K562 (cell line): ENCODE data around the gene CXCR5.

Source experiments
- ETV6 ChIP-seq, 3 experiments: fragments of 150-350 bp in 1 of 3; sonication (generic) in 1 of 3; formaldehyde crosslinking in 1 of 3; IDR thresholded peaks; 2 replicates each; pipeline versions ENCODE4 v1.6.1 to v1.8.0; 2014 to 2022; ENCODE audit warnings: borderline replicate concordance in 2 of 3, low read depth in 2 of 3, antibody characterized with exemption in 1 of 3, low read length in 1 of 3, mild to moderate bottlenecking in 1 of 3, missing genetic modification reagents in 1 of 3
- GABPA ChIP-seq: fragments of 200-800 bp; sonication (Bioruptor generic); conservative IDR thresholded peaks from 2 replicates; pipeline ENCODE4 v1.6.1; 2016; ENCODE audit warnings: low read depth, missing genetic modification characterization, missing compliant biosample characterization
- HCFC1 ChIP-seq: IDR thresholded peaks from 2 replicates; pipeline ENCODE4 v1.6.1; 2012; ENCODE audit warnings: low read depth, low read length, improper control_type of control experiment
- KHSRP ChIP-seq: fragments of 450-650 bp; IDR thresholded peaks from 2 replicates; pipeline ENCODE4 v1.6.1; 2017
- NFRKB ChIP-seq: fragments of 450-650 bp; IDR thresholded peaks from 2 replicates; pipeline ENCODE4 v1.6.1; 2016; ENCODE audit warnings: low read depth
- PML ChIP-seq: IDR thresholded peaks from 2 replicates; pipeline ENCODE4 v1.6.1; 2012; ENCODE audit warnings: low read length, inconsistent platforms
- POLR2A ChIP-seq: fragments of 450-650 bp; conservative IDR thresholded peaks from 2 replicates; pipeline ENCODE4 v1.6.1; 2016
- RB1 ChIP-seq: fragments of 450-650 bp; IDR thresholded peaks from 2 replicates; pipeline ENCODE4 v1.6.1; 2017; ENCODE audit warnings: low read depth, mild to moderate bottlenecking
- SMARCC2 ChIP-seq: fragments of 450-650 bp; IDR thresholded peaks from 2 replicates; pipeline ENCODE4 v1.6.1; 2017; ENCODE audit warnings: antibody characterized with exemption, moderate library complexity, mild to moderate bottlenecking, low read depth
- STAT5B ChIP-seq: fragments of 250-450 bp; sonication (Bioruptor Pico); IDR thresholded peaks from 2 replicates; pipeline ENCODE4 v1.8.0; 2021; ENCODE audit warnings: mild to moderate bottlenecking, inconsistent platforms
- ZNF121 ChIP-seq: sonication (generic); formaldehyde crosslinking; conservative IDR thresholded peaks from 2 replicates; pipeline ENCODE4 v1.8.0; 2022; ENCODE audit warnings: missing genetic modification reagents
- TF ChIP-seq, protein P1 (sequence below), 3 experiments: IDR thresholded peaks in 2 of 3; conservative IDR thresholded peaks in 1 of 3; 2 replicates each; pipeline ENCODE4 v1.5.1; 2011 to 2012; ENCODE audit warnings: low read length in 3 of 3, mild to moderate bottlenecking in 3 of 3, control low read depth in 2 of 3, improper control_type of control experiment in 1 of 3, inconsistent platforms in 1 of 3, low read depth in 1 of 3, mixed read lengths in 1 of 3, moderate library complexity in 1 of 3; ENCODE audit not compliant: insufficient read depth in 2 of 3
- TF ChIP-seq, protein P2 (sequence below): fragments of 450-650 bp; IDR thresholded peaks from 2 replicates; pipeline ENCODE4 v1.6.1; 2016

DNA sequence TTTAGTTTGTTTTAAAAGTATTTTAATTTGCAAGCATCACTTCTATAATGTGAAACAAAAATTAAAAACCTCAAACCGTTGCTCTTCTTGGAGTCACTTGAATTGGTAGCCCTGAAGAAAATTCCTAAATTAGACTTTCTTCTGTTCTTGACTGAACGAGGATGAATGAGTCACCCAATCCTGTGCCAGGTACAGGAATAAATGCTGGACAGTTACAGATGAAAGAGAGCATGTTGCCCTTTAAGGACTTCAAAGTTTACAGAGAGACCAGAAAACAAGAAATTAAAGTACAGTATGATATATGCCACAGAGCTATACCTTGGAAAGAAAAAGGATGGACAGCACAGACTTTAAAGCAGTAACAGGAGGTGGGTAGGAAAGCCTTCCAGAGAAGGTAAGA lies 41.3 kb upstream of the CXCR5 start:
- TF ChIP-seq KHSRP (no peak), GABPA (no peak), POLR2A (no peak), NFRKB (no peak), HCFC1 (no peak), SMARCC2 (no peak), PML (no peak), ZNF121 (no peak), STAT5B (no peak), ETV6 (IDR thresholded peaks at IDR 0.05; ENCODE audit: borderline replicate concordance in 1 of 2, low read depth in 2 of 2, low read length in 1 of 2) (no peak), ETV6 (CRISPR knock-in tag; IDR thresholded peaks at IDR 0.05; ENCODE audit: borderline replicate concordance) (no peak), RB1 (no peak)
- TF ChIP-seq, protein P1, sequence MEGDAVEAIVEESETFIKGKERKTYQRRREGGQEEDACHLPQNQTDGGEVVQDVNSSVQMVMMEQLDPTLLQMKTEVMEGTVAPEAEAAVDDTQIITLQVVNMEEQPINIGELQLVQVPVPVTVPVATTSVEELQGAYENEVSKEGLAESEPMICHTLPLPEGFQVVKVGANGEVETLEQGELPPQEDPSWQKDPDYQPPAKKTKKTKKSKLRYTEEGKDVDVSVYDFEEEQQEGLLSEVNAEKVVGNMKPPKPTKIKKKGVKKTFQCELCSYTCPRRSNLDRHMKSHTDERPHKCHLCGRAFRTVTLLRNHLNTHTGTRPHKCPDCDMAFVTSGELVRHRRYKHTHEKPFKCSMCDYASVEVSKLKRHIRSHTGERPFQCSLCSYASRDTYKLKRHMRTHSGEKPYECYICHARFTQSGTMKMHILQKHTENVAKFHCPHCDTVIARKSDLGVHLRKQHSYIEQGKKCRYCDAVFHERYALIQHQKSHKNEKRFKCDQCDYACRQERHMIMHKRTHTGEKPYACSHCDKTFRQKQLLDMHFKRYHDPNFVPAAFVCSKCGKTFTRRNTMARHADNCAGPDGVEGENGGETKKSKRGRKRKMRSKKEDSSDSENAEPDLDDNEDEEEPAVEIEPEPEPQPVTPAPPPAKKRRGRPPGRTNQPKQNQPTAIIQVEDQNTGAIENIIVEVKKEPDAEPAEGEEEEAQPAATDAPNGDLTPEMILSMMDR (IDR thresholded peaks at IDR 0.05 in 2 of 3, conservative IDR thresholded peaks at IDR 0.05 in 1 of 3; ENCODE audit: insufficient read depth in 2 of 3, low read depth in 1 of 3, low read length in 3 of 3), result no peak
- TF ChIP-seq, protein P2, sequence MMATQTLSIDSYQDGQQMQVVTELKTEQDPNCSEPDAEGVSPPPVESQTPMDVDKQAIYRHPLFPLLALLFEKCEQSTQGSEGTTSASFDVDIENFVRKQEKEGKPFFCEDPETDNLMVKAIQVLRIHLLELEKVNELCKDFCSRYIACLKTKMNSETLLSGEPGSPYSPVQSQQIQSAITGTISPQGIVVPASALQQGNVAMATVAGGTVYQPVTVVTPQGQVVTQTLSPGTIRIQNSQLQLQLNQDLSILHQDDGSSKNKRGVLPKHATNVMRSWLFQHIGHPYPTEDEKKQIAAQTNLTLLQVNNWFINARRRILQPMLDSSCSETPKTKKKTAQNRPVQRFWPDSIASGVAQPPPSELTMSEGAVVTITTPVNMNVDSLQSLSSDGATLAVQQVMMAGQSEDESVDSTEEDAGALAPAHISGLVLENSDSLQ, result no peak
